ENCODE measurements around the gene KRT84. TPM values are rescaled to one million over a fixed set of nuclear protein-coding genes. Genes with fewer than 3 reads are reported as not detected.

The KRT84 gene
- total RNA-seq, 1 experiment from 2014 or later: not detected

- TF ChIP-seq TCF7L2 (IDR thresholded peaks at IDR 0.05; ENCODE audit: borderline replicate concordance, extremely low read depth, insufficient read depth, insufficient read length): no peak
These were observed at the start of gene KRT84 (continued) for GRCh38 chr12:52385226-52385702.

- Histone ChIP-seq H3K27ac (ENCODE audit: low read depth, low read length) (no peak overlapping the region), H3K79me2 (ENCODE audit: insufficient read depth, low read length) (no peaks in the 10 kb centered on the region), H3K9me3 (ENCODE audit: control insufficient read depth in 1 of 2, insufficient read depth in 1 of 2, low read depth in 1 of 2, low read length in 2 of 2) (no peaks in the 10 kb centered on the region), H3K27me3 (ENCODE audit: insufficient read depth, low read length) (no peaks in the 10 kb centered on the region; the same call in 1 of the 2 replicates), H3K4me3 (replicated peaks in 1 of 2; ENCODE audit: low read depth in 1 of 2, low read length in 2 of 2) (no peak overlapping the region), H3K4me2 (ENCODE audit: low read length) (no peak overlapping the region), H3K36me3 (ENCODE audit: control insufficient read depth in 1 of 2, insufficient read depth in 2 of 2, low read length in 2 of 2) (no peaks in the 10 kb centered on the region), H3K4me1 (ENCODE audit: control insufficient read depth in 1 of 2, insufficient read depth in 2 of 2, low read length in 2 of 2) (peaks cover 2 to 46% of the 10 kb centered on the region in 2 experiments; a peak in 3 of 4 replicates), H2AFZ (ENCODE audit: low read depth, low read length, poor library complexity, severe bottlenecking) (no peak overlapping the region), H3K9me2 (ENCODE audit: insufficient read depth) (no peaks in the 10 kb centered on the region), H3K9ac (ENCODE audit: low read length) (no peak overlapping the region), H4K20me1 (ENCODE audit: insufficient read depth) (no peaks in the 10 kb centered on the region)
- intact Hi-C loops (cut with micrococcal nuclease): no loop called here
- POLR2A ChIA-PET: interaction anchor here (1.0 kb wide), 1 partner anchor 10 kb away, joined by 3 read pairs; no protein-coding TSS in a partner anchor
- BruUV-seq (replicated peaks): no TSS peak
- CTCF ChIA-PET: interaction anchor here (1.8 kb wide), 1 partner anchor 436 kb away, joined by 3 read pairs; no protein-coding TSS in a partner anchor
- ATAC-seq: no peak
- RAD21 ChIA-PET (ENCODE audit: low non-redundant PET in 1 of 2, low total read pairs in 2 of 2, uncharacterized antibody in 2 of 2, unreplicated experiment in 2 of 2): no interaction called here
- DNase-seq (ENCODE audit: low read depth, low spot score): no peak
- TF ChIP-seq SIN3A (IDR thresholded peaks at IDR 0.05; ENCODE audit: low read depth) (no peak), JUND (IDR thresholded peaks at IDR 0.05) (no peak)
- TF ChIP-seq, protein P1, sequence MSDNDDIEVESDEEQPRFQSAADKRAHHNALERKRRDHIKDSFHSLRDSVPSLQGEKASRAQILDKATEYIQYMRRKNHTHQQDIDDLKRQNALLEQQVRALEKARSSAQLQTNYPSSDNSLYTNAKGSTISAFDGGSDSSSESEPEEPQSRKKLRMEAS (IDR thresholded peaks at IDR 0.05): no peak
These were observed 49.5 kb upstream of the KRT84 start for GRCh38 chr12:52434760-52435530.

DNA sequence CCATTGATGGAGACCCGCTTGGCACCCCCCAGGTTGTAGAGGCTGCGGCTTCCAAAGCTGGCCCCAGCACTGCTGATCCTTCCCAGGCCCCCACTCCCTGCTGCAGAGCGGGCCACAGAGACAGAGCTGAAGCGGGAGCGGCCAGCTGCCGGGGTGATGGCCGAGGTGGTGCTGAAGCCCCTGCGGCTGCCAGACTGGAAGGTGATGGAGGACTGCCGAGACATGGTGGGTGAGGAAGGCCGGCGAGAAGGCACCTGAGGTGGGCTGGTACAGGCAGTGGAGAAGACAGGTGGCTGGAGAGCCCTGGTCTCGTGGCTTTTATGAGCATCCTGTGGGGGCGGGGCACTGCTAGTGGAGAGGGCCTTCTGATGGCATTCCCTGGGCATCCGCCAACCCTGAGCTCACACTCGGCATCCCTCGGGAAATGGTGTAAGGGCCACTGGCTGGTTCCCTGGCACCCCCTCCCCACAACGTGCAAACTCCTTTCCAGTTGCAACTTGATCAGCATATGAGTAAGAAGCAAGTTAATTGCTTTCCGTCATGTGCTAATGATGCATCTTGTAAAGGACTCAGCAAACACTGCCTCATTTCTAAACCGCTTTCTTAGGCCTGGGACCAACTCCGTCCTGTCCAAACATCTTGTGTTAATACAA lies 48.8 kb upstream of the KRT84 start, which contains the start of gene KRT75:
KRT75 (minus strand) TSS at position 291 of the 653 bp plus-strand sequence; CDS start at position 224, 67 bp downstream.
- peaks cover 0 to 38% of the 10 kb centered on the region in 2 experiments; a peak in 2 of 4 replicates for H3K4me1 ChIP-seq (ENCODE audit: control insufficient read depth in 1 of 2, insufficient read depth in 2 of 2, low read length in 2 of 2)
- H2AFZ ChIP-seq (ENCODE audit: low read depth, low read length, poor library complexity, severe bottlenecking): no peak within 1 kb of the TSS
- no peak within 1 kb of the TSS for H3K4me2 ChIP-seq (ENCODE audit: low read length)
- no peaks in the 10 kb centered on the region for H3K9me3 ChIP-seq (ENCODE audit: control insufficient read depth in 1 of 2, insufficient read depth in 1 of 2, low read depth in 1 of 2, low read length in 2 of 2)
- DNase-seq (ENCODE audit: low read depth, low spot score) (no peak), ATAC-seq (no peak)
- BruUV-seq (replicated peaks): no TSS peak
- H3K4me3 ChIP-seq (replicated peaks in 1 of 2; ENCODE audit: low read depth in 1 of 2, low read length in 2 of 2): no peak within 1 kb of the TSS
- POLR2A ChIA-PET: no interaction called here
- no peaks in the 10 kb centered on the region for H3K9me2 ChIP-seq (ENCODE audit: insufficient read depth)
- no peaks in the 10 kb centered on the region for H4K20me1 ChIP-seq (ENCODE audit: insufficient read depth)
- H3K27me3 ChIP-seq (ENCODE audit: insufficient read depth, low read length): no peaks in the 10 kb centered on the region; the same call in 1 of the 2 replicates
- CTCF ChIA-PET: interaction anchor here (1.8 kb wide), 1 partner anchor 436 kb away, joined by 3 read pairs; no protein-coding TSS in a partner anchor
- RAD21 ChIA-PET (ENCODE audit: low non-redundant PET in 1 of 2, low total read pairs in 2 of 2, uncharacterized antibody in 2 of 2, unreplicated experiment in 2 of 2): no interaction called here
- H3K27ac ChIP-seq (ENCODE audit: low read depth, low read length): no peak within 1 kb of the TSS
- no peak within 1 kb of the TSS for H3K9ac ChIP-seq (ENCODE audit: low read length)
- no peaks in the 10 kb centered on the region for H3K79me2 ChIP-seq (ENCODE audit: insufficient read depth, low read length)
- H3K36me3 ChIP-seq (ENCODE audit: control insufficient read depth in 1 of 2, insufficient read depth in 2 of 2, low read length in 2 of 2): no peaks in the 10 kb centered on the region
- intact Hi-C loops (cut with micrococcal nuclease): no loop called here
- TF ChIP-seq POLR2A (IDR thresholded peaks at IDR 0.05; ENCODE audit: borderline replicate concordance, extremely low read depth, insufficient read depth, insufficient read length) (no peak), RAD21 (IDR thresholded peaks at IDR 0.05; ENCODE audit: low read depth) (no peak), POLR2AphosphoS5 (IDR thresholded peaks at IDR 0.05; ENCODE audit: low read depth, low read length) (no peak), REST (IDR thresholded peaks at IDR 0.05; ENCODE audit: low read depth) (no peak), EZH2phosphoT487 (IDR thresholded peaks at IDR 0.05; ENCODE audit: borderline replicate concordance) (no peak)
- TF ChIP-seq, protein P2, sequence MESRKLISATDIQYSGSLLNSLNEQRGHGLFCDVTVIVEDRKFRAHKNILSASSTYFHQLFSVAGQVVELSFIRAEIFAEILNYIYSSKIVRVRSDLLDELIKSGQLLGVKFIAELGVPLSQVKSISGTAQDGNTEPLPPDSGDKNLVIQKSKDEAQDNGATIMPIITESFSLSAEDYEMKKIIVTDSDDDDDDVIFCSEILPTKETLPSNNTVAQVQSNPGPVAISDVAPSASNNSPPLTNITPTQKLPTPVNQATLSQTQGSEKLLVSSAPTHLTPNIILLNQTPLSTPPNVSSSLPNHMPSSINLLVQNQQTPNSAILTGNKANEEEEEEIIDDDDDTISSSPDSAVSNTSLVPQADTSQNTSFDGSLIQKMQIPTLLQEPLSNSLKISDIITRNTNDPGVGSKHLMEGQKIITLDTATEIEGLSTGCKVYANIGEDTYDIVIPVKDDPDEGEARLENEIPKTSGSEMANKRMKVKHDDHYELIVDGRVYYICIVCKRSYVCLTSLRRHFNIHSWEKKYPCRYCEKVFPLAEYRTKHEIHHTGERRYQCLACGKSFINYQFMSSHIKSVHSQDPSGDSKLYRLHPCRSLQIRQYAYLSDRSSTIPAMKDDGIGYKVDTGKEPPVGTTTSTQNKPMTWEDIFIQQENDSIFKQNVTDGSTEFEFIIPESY (IDR thresholded peaks at IDR 0.05; ENCODE audit: extremely low read depth, insufficient replicate concordance, low read length): no peak

Data from HCT116 (cell line).